Measurements from ENCODE around the gene RBM20.
"Not testable (repeated sequence)": the region's sequence is repeated elsewhere in the genome, so short reads cannot be mapped to it uniquely, and the experiment has no call there.

RBM20 gene

DNA sequence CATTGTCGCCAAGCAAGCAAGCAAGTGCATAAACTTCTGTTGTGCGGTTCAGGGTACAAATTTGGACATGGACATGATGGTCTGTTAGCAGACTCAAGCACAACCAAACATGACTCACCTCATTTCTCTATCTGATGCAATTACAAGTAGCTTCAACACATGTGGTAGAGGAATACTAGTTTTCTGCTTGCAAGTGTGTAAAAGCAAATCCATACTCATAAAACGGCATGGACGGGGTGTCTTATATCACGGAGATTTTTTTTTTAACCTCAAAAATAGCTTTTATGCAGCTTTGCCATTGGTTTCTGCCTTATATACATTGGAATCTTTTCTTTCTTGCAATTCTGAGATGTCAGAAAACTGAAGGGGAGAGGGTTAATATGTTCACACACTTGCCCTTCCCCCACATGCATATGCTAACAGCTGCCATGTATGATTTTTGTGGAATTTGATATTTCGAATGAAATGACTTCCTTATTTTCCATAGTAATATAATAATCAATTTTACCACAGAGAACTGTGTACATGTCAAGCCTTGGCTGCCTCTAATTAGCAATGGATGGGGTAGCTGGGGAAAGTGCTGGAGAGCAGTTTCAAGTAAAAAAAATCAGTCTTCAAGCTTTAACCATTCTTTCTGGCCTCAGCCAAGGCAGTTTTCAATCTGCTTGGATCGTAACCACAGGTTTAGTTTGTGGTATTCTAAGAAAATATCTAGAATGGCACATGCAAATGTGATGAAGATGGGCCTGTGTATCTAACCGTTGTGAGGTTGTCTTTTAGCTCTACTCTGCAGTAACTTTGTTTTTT, 121.6 kb downstream of the RBM20 start:
- no peak for DNase-seq

DNA sequence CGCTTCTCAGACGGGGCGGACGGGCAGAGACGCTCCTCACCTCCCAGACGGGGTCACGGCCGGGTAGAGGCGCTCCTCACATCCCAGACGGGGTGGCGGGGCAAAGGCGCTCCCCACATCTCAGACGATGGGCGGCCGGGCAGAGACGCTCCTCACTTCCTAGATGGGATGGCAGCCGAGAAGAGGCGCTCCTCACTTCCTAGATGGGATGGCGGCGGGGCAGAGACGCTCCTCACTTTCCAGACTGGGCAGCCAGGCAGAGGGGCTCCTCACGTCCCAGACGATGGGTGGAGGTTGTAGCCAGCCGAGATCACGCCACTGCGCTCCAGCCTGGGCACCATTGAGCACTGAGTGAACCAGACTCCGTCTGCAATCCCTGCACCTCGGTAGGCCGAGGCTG, 123.5 kb downstream of the RBM20 start:
- not testable (repeated sequence) for DNase-seq

DNA sequence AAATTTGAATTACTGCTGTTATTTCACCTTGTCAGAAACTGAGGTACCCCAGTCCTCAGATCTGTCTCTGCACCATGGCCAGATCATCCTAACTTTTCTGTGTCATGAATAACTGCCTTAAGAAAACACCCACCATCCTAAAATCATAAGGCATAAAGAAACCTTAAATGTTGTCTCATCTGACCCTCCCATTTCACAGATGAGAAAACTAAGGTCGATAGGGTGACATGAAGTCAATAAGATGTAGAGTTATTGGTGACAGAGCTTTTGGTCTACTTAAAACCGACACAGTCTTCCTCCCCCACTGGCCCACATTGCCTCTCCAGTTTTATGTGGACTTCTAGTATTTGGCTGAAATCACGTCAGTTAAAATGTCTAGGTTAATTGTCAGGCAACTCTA, 126.1 kb downstream of the RBM20 start:
- no peak for DNase-seq

DNA sequence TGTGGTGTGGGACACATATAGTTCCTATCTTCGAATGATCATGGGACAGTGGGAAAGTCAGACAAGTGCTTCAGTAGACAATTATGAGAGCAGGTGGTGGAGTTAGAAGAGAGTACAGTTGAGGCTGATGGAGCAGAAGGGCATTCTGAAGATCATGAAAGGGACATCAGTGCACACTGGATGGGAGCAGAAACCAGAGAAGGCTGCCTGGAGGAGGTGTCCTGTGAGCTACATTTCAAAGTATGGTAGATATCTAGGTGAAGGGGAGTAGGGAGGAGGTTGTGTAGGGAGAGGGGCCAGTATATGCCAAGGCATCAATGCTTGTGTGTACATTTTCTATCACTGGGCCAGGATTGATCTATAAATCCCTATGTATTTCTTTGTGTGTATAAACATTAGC, 127.3 kb downstream of the RBM20 start:
- DNase-seq, result no peak

DNA sequence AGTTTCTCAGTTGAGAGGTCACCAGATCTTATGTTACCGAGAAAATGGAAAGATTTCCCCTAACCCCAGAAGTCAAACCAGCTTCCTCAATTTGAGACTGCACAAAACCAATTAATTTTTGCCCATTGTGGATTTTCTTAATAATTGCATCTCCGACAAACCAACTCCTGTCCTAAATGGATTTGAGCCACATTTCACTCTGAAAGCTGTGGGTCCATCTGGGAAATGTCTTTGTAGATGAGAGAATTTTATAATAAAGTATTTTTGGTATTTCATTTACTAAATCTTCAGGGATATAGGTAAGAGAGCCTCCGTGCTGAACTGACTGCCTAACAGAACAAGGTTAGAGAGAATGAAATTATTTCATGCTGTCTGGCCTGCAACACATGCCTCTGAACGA, 127.9 kb downstream of the RBM20 start:
- DNase-seq, result no peak

DNA sequence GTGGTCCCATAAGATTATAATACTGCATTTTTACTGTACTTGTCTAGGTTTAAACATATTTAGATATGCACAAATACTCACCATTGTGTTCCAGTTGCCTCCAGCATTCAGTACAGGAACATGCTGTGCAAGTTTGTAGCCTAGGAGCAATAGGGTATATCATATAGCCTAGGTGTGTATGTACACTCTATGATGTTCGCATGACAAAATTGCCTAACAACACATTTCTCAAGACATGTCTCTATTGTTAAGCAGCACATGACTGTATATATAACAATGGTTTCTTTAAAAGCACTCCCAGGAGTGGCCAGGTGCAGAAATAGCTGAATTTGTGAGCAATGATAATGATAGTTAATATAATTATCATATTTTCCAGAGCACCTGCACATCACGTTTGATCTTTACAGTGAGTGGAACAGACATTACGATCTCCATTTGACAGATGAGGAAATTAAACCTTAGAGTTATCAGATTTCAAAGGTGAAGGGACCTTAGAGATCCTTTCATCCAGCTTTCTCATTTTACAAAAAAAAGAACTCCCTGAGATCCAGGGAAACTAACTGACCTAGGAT, 128.4 kb downstream of the RBM20 start:
- no peak for DNase-seq

DNA sequence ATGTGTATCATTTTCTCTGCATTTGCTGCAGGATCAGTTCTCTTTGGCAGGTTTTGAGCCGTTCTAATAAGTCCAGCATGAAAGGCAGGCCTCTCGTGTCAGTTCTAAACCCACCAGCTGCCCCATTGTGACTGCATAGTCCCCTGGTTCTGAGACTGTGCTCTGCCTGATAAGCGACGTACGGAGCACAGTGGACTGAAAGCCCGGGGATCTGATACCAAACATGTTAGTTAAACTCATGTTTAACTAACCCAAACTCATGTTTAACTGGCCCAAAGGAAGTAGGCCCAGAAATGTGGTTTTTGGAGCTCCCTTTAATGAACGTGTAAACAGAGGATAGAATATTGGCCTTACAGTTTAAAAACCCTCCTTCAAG, 129.5 kb downstream of the RBM20 start:
- DNase-seq, result no peak

DNA sequence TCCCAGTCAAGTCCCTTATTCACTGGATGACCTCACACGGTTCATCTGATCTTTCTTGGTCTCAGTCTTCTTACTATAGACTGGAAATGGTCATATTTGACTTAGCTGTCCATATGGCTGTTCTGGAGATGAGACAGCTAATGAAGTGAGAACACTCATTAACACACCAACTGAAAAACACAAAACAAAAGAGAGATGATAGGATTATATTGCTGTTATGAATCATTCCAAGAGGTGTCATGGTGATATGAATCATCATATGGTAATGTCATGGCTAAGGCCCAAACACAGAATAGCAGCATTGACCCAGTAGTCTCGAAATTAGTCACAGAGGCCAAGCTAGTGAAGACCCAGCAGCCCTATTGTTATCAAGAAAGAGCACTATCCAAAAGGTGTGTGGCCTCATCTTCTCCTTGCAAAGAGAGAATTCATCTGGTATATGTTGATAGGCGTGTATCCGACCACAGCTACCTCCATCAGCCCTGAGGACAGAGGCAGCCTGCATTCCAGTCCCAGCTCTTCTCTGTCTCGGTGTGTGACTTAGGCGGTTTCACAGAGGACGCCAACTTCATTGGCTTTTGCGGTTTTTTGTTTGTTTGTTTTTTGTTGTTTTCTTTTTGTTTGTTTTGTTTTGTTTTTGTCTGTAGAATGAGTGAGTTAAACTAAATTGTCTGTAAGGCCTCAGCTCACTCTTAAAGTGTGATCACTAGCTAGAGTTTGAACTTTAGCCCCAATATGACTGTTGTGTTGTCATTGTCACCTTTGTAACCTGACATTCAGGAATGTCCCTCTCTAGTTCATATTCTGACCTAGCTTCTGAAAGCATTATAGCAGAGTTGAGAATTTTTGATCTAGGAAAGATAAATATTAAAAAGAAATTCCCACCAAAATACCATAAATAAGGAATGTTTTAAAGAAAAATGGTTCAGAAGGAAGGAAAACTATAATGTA, 130.2 kb downstream of the RBM20 start:
- DNase-seq, result peak; percentile 81

DNA sequence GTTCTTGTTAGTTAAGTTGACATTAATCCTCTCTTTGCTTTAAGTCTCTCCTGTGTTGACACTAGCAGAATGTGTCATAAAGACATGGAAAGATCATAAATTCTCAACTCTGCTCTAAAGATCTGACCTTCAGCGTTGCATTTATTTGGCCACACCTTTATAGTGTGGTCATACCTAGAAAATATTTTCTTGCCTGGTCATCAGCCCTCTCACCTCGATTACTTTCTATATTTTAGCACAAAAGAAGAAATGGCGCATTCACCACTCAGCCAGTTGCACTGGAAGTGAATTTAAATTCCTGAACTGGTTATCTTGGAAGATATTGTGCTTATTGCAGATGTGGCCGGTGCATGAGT, 130.9 kb downstream of the RBM20 start:
- no peak for DNase-seq

DNA sequence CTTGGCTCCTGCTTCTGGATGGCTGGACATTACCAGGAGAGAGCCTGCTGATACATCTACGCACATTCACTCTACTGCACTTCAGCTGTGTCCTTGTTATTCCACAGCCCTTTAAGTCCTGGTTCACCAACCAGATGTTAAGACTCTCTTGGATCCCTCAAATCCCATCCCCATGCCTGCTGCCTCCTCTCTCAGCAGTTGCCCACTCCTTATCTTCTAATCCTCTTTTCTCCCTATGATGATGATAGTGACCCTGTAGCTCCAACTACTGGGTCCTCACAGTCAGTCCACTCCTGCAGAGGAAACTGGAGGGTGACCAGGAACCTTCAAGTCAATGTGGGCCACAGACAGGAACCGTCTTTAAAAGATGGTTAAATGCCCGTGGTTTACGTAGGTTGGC, 131.3 kb downstream of the RBM20 start:
- DNase-seq, result no peak

DNA sequence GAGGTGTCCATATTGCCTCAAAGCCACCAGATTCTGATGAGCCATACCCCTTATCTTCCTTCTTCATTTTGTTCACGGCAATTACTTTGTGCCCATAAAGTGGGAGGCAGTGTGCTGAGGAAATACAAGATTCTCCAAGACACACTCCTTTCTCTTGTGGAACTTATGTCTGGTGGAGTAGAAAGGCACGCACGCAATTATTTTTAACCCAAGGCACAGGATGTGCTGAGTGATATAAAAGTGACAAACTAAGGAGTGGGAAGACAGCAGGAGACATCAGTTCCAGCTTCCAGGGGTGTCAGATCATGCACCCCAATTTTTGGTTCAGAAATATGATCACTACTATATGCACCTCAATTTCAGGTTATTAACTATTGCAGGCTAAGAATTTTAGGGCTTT, 132.9 kb downstream of the RBM20 start:
- DNase-seq, result no peak

DNA sequence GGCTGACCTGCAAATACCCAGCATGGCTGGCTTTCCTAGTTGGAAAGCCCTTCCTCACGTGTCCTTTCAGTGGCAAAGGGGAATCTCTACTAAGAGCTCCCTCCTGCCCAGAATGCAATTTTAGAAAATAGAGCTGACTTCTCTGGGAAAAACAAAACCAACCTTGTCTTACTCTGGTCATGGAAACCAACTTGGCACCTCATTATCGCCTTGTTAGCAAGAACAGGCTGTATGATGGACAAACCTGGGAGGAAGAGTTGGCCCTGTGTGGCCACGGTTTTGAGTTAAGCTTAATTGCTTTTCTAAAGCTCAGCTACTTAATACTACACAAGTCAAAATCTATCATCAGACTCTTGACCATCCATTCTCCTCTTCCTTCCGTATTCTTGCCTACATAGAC, 133.5 kb downstream of the RBM20 start:
- DNase-seq, result no peak

DNA sequence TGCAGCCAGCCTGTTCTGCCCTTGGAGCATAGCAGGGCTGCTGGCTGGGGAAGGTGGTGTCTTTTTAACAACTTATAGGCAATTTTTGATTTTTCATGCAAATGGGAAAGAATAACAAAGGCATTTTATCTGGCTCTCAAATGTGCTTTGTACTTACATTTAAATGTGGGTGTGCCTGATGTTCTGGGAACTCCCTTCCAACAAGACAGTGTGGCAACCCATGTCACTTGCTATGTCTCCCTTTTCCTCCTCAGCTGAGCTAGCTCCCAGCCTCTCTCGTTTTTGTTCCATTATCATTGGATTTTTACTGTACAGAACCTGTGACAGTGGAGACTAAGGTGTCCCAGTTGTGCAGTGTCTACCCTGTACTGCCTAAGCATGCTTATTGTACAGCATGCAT, 134.1 kb downstream of the RBM20 start:
- peak; percentile 37 for DNase-seq

DNA sequence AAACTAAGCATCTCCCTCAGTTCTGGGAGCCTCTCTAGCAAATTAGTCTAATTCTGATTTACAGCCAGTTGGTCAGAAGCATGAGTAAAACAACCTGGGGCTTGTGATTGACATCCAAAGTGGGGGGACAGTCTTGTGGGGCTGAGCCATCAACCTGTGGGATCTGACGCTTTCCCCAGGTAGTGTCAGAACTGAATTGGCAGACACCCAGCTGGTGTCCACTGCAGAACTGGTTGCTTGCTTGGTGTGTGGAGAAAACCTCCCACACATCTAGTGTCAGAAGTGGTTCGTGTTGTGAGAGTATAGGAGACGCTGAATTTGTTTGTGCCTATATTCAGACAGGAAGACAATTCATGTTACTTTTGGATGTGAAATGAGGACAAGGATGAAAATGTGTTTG, 135.4 kb downstream of the RBM20 start:
- no peak for DNase-seq

DNA sequence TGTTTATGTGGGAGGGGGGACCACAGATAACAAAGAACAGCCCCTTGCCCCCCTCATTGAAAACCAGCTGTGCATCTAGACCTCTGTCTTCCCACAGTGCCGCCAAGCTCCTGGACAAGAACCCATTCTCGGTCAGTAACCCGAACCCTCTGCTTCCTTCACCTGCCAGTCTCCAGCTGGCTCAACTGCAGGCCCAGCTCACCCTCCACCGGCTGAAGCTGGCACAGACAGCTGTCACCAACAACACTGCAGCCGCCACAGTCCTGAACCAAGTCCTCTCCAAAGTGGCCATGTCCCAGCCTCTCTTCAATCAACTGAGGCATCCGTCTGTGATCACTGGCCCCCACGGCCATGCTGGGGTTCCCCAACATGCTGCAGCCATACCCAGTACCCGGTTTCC, 136.6 kb downstream of the RBM20 start:
- DNase-seq, result no peak

DNA sequence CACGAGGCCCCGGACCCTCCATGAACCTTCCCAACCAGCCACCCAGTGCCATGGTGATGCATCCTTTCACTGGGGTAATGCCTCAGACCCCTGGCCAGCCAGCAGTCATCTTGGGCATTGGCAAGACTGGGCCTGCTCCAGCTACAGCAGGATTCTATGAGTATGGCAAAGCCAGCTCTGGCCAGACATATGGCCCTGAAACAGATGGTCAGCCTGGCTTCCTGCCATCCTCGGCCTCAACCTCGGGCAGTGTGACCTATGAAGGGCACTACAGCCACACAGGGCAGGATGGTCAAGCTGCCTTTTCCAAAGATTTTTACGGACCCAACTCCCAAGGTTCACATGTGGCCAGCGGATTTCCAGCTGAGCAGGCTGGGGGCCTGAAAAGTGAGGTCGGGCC, 137.0 kb downstream of the RBM20 start:
- no peak for DNase-seq

DNA sequence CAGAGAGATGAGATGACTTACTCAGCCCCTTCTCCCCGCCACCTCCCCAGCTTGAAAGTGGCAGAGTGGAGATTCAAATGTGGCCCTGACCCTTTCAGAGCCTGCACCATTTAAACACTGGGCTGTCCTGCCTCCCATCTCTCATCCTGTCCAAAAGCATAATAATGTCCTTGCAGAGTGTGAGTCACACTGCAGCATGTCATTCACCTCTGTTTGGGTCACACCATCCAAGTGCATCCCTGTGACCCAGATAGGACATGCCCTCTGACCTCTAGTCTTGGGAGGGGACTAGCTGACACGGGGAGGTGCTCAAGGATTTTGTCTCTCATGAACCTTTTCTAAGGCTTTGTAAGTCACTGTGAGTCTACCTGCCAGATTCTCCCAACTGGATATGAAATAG, 138.5 kb downstream of the RBM20 start:
- no peak for DNase-seq

DNA sequence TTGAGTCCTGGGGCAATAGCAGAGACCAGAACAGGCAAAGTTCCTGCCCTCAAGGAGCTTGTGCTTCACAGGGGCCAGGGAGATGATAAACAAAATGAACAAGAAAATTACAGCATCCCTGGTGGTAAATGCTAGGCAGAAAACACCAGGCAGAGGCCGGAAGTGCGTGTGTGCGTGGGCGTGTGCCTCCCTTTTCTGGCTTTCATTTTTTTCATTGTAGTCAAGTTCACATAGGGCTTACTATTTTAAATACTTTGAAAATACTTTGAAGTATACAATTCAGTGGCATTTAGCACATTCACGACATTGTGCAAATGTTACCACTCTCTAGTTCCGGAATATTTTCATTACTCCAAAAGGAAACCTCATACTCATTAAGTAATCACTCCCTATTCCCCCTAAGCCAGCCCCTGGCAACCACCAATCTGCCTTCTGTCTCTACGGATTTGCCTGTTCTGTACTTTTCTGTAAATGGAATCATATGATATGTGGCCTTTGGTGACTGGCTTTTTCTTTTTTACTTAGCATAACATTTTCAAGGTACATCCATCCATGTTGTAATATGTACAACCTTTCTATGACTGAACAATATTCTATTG, 139.5 kb downstream of the RBM20 start:
- no peak for DNase-seq

DNA sequence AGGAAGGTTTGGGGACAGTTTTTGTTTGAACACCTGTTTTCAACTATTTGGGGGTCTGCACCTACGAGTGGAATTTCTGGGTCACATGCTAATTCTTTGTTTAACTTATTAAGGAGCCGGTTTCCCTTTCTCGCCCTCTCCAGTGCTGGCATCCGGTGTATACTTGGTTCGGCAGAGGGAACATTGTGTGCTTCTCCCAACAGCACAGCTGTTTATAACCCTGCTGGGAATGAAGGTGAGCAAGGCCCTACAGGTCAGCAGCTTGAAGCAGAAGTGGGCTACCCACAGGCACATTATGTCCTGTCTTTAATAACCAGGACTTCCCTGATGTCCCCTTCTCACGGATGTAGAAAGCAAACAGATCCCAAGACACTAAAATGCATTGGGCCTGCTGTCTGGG, 140.1 kb downstream of the RBM20 start:
- no peak for DNase-seq

DNA sequence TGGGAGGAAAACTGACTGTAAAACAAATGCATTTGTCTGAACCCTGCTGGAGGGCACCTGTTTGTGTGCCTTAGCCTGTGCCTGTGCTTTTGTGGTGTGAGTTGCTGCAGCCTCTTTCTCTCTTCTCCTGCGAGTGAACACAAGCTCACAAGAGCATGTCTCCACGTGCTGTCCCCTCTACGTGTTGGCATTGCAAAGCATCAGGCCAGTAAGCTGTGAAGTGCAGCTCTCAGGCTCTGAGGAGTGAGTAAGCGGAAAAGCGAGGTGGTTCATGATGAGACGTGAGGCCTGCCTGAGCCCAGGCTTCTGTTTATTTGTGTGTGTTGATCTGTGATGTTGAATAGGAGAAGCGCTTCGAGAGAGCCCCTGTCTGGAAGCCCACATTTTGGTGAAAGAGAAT, 142.0 kb downstream of the RBM20 start:
- no peak for DNase-seq

DNA sequence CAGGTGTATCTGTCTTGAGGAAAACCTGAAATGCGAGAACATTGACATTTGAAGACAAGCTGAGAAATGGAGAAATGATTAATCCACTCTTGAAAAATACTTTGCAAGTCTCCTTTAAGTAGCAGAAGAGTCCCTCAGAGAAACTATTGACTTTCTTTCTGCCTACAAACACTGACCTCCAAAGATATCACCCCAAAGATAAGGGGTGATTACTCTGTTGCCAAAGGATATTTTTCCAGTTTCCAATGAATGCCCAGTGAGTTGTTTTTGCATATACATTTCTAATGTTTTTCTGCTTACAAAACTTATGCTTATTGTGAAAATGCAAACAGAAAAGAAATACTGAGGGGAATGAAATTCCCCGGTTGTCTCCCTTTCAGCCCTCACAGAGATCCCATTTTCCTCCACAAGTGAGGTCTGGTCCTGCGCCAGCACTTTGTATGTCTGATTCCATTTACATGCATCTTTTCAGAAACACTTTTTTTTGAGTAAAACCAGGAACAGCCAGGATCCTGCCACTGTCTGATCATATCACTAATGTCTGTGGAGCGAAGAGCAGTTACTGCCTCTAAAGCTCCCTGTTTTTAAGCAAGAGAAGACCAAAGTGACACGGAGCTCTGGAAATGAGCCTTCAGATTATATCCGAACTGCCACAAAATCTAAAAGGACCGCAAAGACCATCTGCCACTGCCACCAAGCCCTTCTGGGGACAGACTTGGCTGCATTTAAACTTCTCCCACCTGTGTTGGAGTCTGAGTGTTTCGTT, 144.7 kb downstream of the RBM20 start:
- no peak for DNase-seq

DNA sequence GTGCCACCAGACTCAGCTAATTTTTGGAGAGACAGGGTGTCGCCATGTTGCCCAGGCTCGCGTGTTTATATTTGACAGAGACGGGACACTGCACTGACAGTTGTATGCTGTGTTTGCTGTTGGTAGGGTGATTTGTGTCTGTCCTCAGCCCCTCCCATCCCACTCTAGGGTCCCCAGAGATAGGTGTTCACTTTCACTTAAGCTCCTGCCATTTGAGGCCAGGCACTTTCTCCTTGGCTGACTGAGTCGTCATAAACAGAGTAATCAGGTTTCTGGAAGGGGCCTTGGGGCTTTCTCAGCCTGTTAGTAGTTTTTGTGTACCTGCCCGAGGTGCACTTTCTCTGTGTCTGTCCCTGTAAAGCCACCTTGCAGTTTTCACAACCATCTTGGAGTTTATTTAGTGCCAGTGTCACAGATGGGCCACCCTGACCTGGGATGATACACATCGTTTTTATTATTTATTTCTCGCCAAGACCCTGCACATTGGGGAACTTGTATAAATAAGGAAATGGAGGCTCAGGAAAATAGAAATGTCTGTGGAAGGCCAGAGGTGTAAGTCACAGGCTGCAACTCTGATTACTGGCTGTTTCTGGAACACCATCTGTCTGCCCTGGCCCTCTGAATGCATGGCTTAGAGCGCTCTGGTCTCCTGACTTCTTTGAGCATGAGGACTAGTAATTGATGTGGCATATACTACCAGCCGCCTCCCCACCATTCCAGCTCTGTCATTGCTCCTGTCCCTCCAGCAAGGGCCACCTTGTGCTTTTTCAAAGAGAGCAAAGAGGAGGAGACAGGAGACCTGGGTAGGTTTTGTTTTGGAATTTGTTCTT, 145.7 kb downstream of the RBM20 start:
- DNase-seq, result no peak

Measured in hematopoietic multipotent progenitor cell treated with erythropoietin and hydrocortisone succinate and interleukin-3 and kit ligand, for 8 days (in vitro differentiated cells).